ENCODE measurements around the gene GPRIN3.

- TF ChIP-seq SRF (IDR thresholded peaks at IDR 0.05; ENCODE audit: low read depth, low read length) (no peak), ZNF232 (CRISPR knock-in tag; IDR thresholded peaks at IDR 0.05; ENCODE audit: borderline replicate concordance) (no peak), SIN3A (IDR thresholded peaks at IDR 0.05; ENCODE audit: borderline replicate concordance, low read depth, low read length) (no peak), ZNF331 (CRISPR knock-in tag; IDR thresholded peaks at IDR 0.05) (no peak), GFI1 (CRISPR knock-in tag; IDR thresholded peaks at IDR 0.05; ENCODE audit: borderline replicate concordance) (no peak), TCF12 (IDR thresholded peaks at IDR 0.05) (no peak), TCF12 (CRISPR knock-in tag; IDR thresholded peaks at IDR 0.05) (no peak), ZNF33A (CRISPR knock-in tag; IDR thresholded peaks at IDR 0.05; ENCODE audit: borderline replicate concordance) (no peak), SNAI1 (CRISPR knock-in tag; IDR thresholded peaks at IDR 0.05; ENCODE audit: borderline replicate concordance) (no peak)
- TF ChIP-seq, protein P1, sequence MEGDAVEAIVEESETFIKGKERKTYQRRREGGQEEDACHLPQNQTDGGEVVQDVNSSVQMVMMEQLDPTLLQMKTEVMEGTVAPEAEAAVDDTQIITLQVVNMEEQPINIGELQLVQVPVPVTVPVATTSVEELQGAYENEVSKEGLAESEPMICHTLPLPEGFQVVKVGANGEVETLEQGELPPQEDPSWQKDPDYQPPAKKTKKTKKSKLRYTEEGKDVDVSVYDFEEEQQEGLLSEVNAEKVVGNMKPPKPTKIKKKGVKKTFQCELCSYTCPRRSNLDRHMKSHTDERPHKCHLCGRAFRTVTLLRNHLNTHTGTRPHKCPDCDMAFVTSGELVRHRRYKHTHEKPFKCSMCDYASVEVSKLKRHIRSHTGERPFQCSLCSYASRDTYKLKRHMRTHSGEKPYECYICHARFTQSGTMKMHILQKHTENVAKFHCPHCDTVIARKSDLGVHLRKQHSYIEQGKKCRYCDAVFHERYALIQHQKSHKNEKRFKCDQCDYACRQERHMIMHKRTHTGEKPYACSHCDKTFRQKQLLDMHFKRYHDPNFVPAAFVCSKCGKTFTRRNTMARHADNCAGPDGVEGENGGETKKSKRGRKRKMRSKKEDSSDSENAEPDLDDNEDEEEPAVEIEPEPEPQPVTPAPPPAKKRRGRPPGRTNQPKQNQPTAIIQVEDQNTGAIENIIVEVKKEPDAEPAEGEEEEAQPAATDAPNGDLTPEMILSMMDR (CRISPR knock-in tag; IDR thresholded peaks at IDR 0.05): no peak
Observed at GRCh38 chr4:89331197-89331596, 23.6 kb upstream of the GPRIN3 start.

Measured in HepG2 (cell line).